Adrenal gland (tissue), 12 donors: ENCODE data around the gene LRRC46. TPM values are rescaled to one million over a fixed set of nuclear protein-coding genes. Genes with fewer than 3 reads are reported as not detected.

Source experiments
- DNase-seq, 7 donors: peaks; one replicate each; pipeline ENCODE4 v3.0.0-alpha.2; 2019 to 2020
- H3K27ac ChIP-seq, 5 donors: fragments of 200-600 bp; sonication (generic) in 4 of 5; 1 replicate in 3 of 5; 2 replicates in 2 of 5; pipeline versions ENCODE4 v1.5.1 to v1.8.0; 2016 to 2020; ENCODE audit warnings: mild to moderate bottlenecking in 1 of 5
- H3K27me3 ChIP-seq: fragments of 200-600 bp; 2 replicates; pipeline ENCODE4 v1.8.0; 2021
- H3K36me3 ChIP-seq, 2 donors: fragments of 200-600 bp; replicated peaks in 1 of 2; 1 replicate in 1 of 2; 2 replicates in 1 of 2; pipeline versions ENCODE4 v1.5.1 to v1.8.0; 2018 to 2022
- H3K4me1 ChIP-seq, 2 donors: fragments of 200-600 bp; replicated peaks in 1 of 2; 1 replicate in 1 of 2; 2 replicates in 1 of 2; pipeline versions ENCODE4 v1.5.1 to v1.8.0; 2018 to 2021
- H3K4me3 ChIP-seq, 4 donors: fragments of 200-600 bp; sonication (generic) in 3 of 4; one replicate each; pipeline ENCODE4 v1.5.1; 2016 to 2018
- H3K9me3 ChIP-seq, 3 donors: fragments of 200-600 bp; sonication (generic) in 1 of 3; replicated peaks in 1 of 3; 1 replicate in 2 of 3; 2 replicates in 1 of 3; pipeline versions ENCODE4 v1.5.1 to v1.8.0; 2016 to 2021
- CTCF ChIP-seq, 6 experiments: fragments of 450-650 bp in 4 of 6; fragments of 200-600 bp in 2 of 6; sonication (generic) in 1 of 6; IDR thresholded peaks; 1 replicate in 5 of 6; 2 replicates in 1 of 6; pipeline versions ENCODE4 v1.5.1 to v1.8.0; 2016 to 2021; ENCODE audit warnings: antibody characterized with exemption in 6 of 6, mild to moderate bottlenecking in 2 of 6, moderate library complexity in 1 of 6
- POLR2A ChIP-seq, 2 donors: fragments of 450-650 bp; IDR thresholded peaks; one replicate each; pipeline ENCODE4 v1.6.1; 2017; ENCODE audit warnings: antibody characterized with exemption in 2 of 2, mild to moderate bottlenecking in 2 of 2, moderate library complexity in 1 of 2
- WGBS, 4 donors: extraction: QIAGEN DNeasy Blood & Tissue Kit in 2 of 4; methylation state at CpG; one replicate each; pipeline versions ENCODE4 v1.1.5 to v1.1.7; 2013 to 2017; 5-methylcytosine and 5-hydroxymethylcytosine counted together
- intact Hi-C, 2 donors: fragments of 100-400 bp; cut with DNase I; formaldehyde crosslinking; loops; one replicate each; pipeline versions ENCODE4 v1.14.1 to v1.15.0; 2022 to 2023
- polyA plus RNA-seq, 3 donors: library from polyadenylated mRNA; stranded (reverse); fragments of 200-250 nt in 2 of 3; fragments of 350-450 nt in 1 of 3; fragmentation: Illumina TruSeq in 1 of 3; extraction: RNeasy Lipid Tissue Mini Kit (QIAGEN cat#74804) in 1 of 3; gene quantifications; one replicate each; pipeline ENCODE4 v1.2.3, GENCODE V29; 2013 to 2014
- total RNA-seq, 9 donors: library from RNA; depleted of rRNA in 4 of 9; stranded (reverse); fragments of >200 nt in 4 of 9; fragments of 120-200 nt in 1 of 9; fragmentation: NEBNext Ultra II Directional in 1 of 9; extraction: Animal tissue kit (Norgen Biotek cat#: 25700) in 1 of 9; gene quantifications; one replicate each; pipeline versions ENCODE4 v1.1.0 to v1.2.4, GENCODE V29; 2013 to 2023
- donor health status: healthy with polysubstance abuse.
- donor health status: Bipolar disorder and iron deficiency.
- donor health status: DM: yes; HTN: yes; CAD: no.
- donor health status: DM: no; HTN: no; CAD: no.
- donor health status: DM: no; HTN: no; CAD: no.
- donor health status: DM: yes; HTN: yes; CAD: no.

The LRRC46 gene
- total and polyA plus RNA-seq, 12 donors, result 0.11 to 2.3 (median 0.61) TPM; not detected in 3

GRCh38 chr17:47806913-47807255, 24.6 kb upstream of the LRRC46 start:
- Histone ChIP-seq H3K9me3 (no peaks in the 10 kb centered on the region), H3K4me3 (no peak overlapping the region), H3K27me3 (peaks cover 2% of the 10 kb centered on the region), H3K4me1 (peaks cover 0 to 6% of the 10 kb centered on the region in 2 donors), H3K27ac (no peak overlapping the region), H3K36me3 (peaks cover 0 to 24% of the 10 kb centered on the region in 2 donors)
- TF ChIP-seq POLR2A (IDR thresholded peaks at IDR 0.05) (no peak), CTCF (IDR thresholded peaks at IDR 0.05) (no peak)
- no peak for DNase-seq
- WGBS, 4 donors, result 90 to 97% (median 95%) methylated on average over 9 of the region's 9 CpGs
- intact Hi-C loops, result loop anchor here in 1 of 2 donors (10.0 kb wide), 1 partner anchor 142 kb away; no protein-coding TSS in a partner anchor

- no peaks in the 10 kb centered on the region for H3K9me3 ChIP-seq
- H3K27me3 ChIP-seq, result peaks cover 2% of the 10 kb centered on the region
- H3K27ac ChIP-seq, result no peak overlapping the region
- peaks cover 0 to 6% of the 10 kb centered on the region in 2 donors for H3K4me1 ChIP-seq
- no peak for TF ChIP-seq CTCF (IDR thresholded peaks at IDR 0.05)
- TF ChIP-seq POLR2A (IDR thresholded peaks at IDR 0.05), result no peak
- H3K4me3 ChIP-seq, result no peak overlapping the region
- WGBS, 4 donors, result 90 to 97% (median 92%) methylated on average over 7 to 11 of the region's 11 CpGs
- intact Hi-C loops, result loop anchor here in 1 of 2 donors (10.0 kb wide), 1 partner anchor 143 kb away; no protein-coding TSS in a partner anchor
- peaks cover 0 to 24% of the 10 kb centered on the region in 2 donors for H3K36me3 ChIP-seq
- no peak for DNase-seq
Observed at GRCh38 chr17:47807421-47807820, 24.0 kb upstream of the LRRC46 start.

GRCh38 chr17:47808036-47808829, 23.2 kb upstream of the LRRC46 start:
- Histone ChIP-seq H3K9me3 (no peaks in the 10 kb centered on the region), H3K36me3 (peaks cover 0 to 25% of the 10 kb centered on the region in 2 donors), H3K4me3 (no peak overlapping the region), H3K27ac (no peak overlapping the region), H3K27me3 (peaks cover 2% of the 10 kb centered on the region), H3K4me1 (peaks cover 0 to 6% of the 10 kb centered on the region in 2 donors)
- DNase-seq, result no peak
- intact Hi-C loops, result loop anchor here in 1 of 2 donors (10.0 kb wide), 1 partner anchor 143 kb away; no protein-coding TSS in a partner anchor
- 83 to 95% (median 92%) methylated on average over 5 to 20 of the region's 20 CpGs for WGBS, 4 donors
- TF ChIP-seq CTCF (IDR thresholded peaks at IDR 0.05) (no peak), POLR2A (IDR thresholded peaks at IDR 0.05) (no peak)

- WGBS, 4 donors, result 93 to 100% (median 96%) methylated on average over 11 to 22 of the region's 22 CpGs
- intact Hi-C loops, result loop anchor here in 1 of 2 donors (10.0 kb wide), 1 partner anchor 144 kb away; no protein-coding TSS in a partner anchor
- H3K36me3 ChIP-seq, result peaks cover 0 to 31% of the 10 kb centered on the region in 2 donors
- peaks cover 0 to 6% of the 10 kb centered on the region in 2 donors for H3K4me1 ChIP-seq
- TF ChIP-seq POLR2A (IDR thresholded peaks at IDR 0.05) (no peak), CTCF (IDR thresholded peaks at IDR 0.05) (no peak)
- no peak for DNase-seq
- H3K27me3 ChIP-seq, result peaks cover 2% of the 10 kb centered on the region
- no peak overlapping the region for H3K27ac ChIP-seq
- no peak overlapping the region for H3K4me3 ChIP-seq
- H3K9me3 ChIP-seq, result no peaks in the 10 kb centered on the region
Observed at GRCh38 chr17:47808830-47809480, 22.5 kb upstream of the LRRC46 start.
